ENCODE results near the gene VPS54.

Gene VPS54

DNA sequence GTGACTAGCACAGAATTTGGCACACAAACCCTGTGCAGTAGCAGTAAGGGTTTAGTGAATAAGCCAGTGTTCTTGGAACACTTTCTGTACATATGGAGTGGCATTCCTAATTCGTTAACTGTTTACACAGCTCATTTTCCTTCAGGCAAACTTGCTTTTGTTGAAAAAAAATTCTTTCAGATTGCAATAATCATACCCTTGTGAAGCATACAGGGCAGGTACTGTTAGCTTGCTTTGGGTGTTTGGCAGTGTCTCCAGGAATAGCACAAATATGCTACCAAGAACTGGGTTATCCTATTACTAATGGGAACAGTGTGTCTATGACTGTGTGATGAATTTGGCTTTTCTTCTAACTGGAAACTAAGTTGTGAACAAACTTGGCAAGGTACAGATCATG, 144.1 kb downstream of the VPS54 start:
- no peak for TF ChIP-seq ZFX (IDR thresholded peaks at IDR 0.05; ENCODE audit: borderline replicate concordance)
- TF ChIP-seq, protein P1, sequence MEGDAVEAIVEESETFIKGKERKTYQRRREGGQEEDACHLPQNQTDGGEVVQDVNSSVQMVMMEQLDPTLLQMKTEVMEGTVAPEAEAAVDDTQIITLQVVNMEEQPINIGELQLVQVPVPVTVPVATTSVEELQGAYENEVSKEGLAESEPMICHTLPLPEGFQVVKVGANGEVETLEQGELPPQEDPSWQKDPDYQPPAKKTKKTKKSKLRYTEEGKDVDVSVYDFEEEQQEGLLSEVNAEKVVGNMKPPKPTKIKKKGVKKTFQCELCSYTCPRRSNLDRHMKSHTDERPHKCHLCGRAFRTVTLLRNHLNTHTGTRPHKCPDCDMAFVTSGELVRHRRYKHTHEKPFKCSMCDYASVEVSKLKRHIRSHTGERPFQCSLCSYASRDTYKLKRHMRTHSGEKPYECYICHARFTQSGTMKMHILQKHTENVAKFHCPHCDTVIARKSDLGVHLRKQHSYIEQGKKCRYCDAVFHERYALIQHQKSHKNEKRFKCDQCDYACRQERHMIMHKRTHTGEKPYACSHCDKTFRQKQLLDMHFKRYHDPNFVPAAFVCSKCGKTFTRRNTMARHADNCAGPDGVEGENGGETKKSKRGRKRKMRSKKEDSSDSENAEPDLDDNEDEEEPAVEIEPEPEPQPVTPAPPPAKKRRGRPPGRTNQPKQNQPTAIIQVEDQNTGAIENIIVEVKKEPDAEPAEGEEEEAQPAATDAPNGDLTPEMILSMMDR (IDR thresholded peaks at IDR 0.05) = no peak
- no peak overlapping the region for H3K27ac ChIP-seq

DNA sequence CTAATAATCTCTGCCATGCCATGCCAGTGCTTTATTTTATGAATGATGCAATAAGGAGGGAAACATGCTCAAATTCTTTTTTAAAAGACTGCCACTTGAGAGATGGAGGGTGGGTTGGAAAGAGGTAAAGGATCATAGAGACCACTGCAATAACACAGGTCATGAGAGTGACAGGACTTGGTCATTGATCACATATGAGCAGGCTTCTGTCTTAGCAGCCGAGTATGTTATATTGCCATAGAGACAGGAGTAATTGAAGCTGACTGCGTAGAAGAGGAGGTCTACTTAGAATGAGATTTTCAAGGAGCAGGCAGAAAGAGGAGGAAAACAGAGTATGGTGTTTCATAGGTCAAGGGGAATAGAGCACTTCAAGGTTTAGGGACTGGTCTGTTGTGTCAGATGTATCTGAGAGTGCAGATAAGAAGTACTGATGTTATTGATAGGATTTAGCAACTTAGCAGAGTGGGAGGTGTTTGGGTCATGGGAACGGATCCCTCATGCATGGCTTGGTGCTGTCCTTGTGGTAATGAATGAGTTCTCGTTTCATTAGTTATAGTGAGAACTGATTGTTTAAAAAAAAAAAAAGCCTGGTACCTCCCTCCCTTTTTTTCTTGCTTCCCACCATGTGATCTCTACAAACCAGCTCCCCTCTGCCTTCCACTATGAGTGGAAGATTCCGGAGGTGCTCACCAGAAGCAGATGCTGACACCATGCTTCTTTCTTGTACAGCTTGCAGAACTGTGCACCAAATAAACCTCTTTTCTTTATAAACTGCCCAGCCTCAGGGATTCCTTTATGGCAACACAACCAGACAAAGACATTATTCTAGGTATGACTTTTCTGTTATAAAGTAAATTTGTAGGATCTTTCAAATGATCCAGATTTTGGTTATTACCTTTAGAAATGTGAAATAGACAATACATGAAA, 144.8 kb downstream of the VPS54 start:
- no peak for TF ChIP-seq ZFX (IDR thresholded peaks at IDR 0.05; ENCODE audit: borderline replicate concordance)
- TF ChIP-seq, protein P1 (IDR thresholded peaks at IDR 0.05) = no peak
- no peak overlapping the region for H3K27ac ChIP-seq

DNA sequence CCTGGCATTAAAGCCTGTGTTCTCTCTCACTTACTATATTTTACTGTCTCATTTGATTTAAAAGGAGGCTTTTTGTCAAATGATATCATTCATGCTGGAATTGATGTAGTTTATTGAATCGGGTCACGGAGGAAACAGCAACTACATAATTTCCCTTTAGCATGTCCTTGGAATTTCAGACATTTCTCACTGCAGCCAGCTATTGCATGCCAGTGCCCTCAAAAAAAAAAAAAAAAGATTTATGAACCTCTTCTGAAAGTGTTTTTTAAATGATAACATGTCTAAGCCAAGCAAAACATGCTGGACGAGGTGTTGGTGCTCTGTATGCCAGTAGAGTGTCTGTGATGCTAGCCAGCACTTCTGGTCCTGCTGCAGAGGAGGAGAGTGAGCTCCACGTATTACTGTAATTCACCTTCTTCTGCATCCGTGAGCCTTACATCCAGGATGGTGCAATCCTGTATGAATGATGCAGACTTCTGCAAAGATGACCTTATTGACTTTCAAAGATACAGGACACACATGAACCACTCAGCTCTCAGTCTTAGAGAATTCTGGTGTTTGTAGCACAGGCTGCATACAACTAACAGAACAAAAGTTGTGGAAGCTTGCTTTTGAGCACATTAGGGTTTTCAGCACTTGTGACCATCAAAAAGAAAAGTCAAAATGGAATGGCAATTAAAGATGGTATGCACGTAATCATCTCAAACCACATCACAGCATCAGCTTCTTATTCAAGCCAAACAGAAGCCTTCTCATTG, 146.5 kb downstream of the VPS54 start:
- TF ChIP-seq ZFX (IDR thresholded peaks at IDR 0.05; ENCODE audit: borderline replicate concordance) = no peak
- TF ChIP-seq, protein P1 (IDR thresholded peaks at IDR 0.05) = no peak

DNA sequence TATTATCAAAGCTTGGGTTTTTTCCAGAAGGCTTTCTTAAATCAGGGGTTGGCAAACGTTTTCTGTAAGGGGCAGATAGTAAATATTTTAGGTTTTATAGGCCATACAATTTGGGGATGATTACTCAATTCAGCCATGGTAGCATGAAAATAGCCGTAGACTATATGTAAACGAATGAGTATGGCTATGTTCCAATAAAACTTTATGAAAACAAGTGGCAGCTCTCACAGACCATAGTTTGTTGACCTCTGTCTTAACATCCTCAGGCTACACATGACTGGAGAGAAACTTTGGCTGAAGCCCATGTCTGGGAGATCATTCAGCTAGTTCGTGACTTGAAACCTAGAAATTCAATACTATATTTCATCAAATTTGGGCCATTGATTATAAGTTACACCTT, 147.4 kb downstream of the VPS54 start:
- H3K27ac ChIP-seq = no peak overlapping the region
- TF ChIP-seq, protein P1 (IDR thresholded peaks at IDR 0.05) = no peak
- no peak for TF ChIP-seq ZFX (IDR thresholded peaks at IDR 0.05; ENCODE audit: borderline replicate concordance)

More for the DNA sequence above, 146.5 kb downstream of the VPS54 start:
- no peak overlapping the region for H3K27ac ChIP-seq

DNA sequence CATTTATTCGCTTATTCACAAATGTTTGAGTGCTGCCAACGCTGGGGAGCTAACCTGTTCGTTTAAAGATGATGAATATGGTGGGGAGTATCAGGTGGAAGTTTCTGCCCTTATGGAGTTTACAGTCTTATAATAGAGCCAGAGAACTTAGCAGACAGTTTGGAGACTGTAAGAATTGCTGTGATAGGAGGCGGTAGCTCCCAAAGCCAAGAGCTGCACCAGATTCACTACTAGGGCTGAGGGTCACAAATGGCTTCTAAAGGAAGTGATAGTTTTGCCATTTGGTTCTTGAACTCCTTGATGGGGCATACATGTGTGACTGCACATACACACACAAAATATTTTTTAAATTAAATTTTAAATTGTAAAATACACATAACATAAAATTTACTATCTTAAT, 148.5 kb downstream of the VPS54 start:
- no peak overlapping the region for H3K27ac ChIP-seq
- no peak for TF ChIP-seq ZFX (IDR thresholded peaks at IDR 0.05; ENCODE audit: borderline replicate concordance)
- TF ChIP-seq, protein P1 (IDR thresholded peaks at IDR 0.05) = no peak

DNA sequence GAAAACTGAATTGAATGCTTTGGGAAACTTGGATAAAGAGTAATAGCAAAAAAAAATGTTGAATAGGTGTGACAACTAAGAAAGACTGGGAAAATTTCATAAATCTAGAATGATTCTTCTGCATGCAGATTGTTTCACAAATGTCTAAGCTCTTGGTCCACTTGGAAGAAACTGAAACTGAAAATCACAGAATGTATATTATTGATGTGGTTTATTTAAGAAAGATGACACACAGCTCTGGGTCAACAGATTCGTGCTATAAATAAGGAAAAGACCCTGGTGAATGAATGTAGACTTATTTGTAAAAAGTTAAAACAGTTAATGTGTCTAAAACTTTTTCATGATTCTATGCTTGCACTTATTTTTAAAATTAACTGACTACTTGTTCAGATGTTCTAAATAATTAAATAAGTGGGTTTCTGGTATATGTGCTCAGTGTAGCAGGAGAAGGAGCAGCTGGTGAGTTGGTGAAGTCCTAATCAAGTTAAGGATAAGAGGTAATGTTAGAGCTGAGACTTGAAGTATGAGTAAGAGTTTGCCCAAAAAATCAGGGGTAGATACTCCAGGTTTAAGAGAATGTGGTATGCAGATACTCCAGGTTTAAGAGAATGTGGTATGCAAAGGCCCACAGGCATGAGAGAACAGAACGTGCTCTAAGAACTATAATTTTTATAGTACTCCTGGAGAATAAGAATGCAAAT, 153.1 kb downstream of the VPS54 start:
- no peak overlapping the region for H3K27ac ChIP-seq
- TF ChIP-seq ZFX (IDR thresholded peaks at IDR 0.05; ENCODE audit: borderline replicate concordance) = no peak
- TF ChIP-seq, protein P1 (IDR thresholded peaks at IDR 0.05) = no peak
